Aorta (tissue), 5 donors: ENCODE results near the gene CAPG. TPM values are rescaled to one million over a fixed set of nuclear protein-coding genes. Genes with fewer than 3 reads are reported as not detected.

ENCODE experiments used
- ATAC-seq: fragments of 200-7000 bp; cut with Tn5 transposase; one replicate; pipeline ENCODE4 v1.9.1; 2022; ENCODE audit warnings: moderate library complexity; ENCODE audit not compliant: low FRiP score
- DNase-seq, 2 donors: peaks; one replicate each; pipeline ENCODE4 v3.0.0-alpha.2; 2020
- H3K27ac ChIP-seq, 2 donors: one replicate each; pipeline ENCODE4 v1.5.1; 2013; ENCODE audit warnings: low read length in 2 of 2, mild to moderate bottlenecking in 2 of 2, moderate library complexity in 2 of 2, control low read depth in 1 of 2, inconsistent platforms in 1 of 2, low read depth in 1 of 2
- H3K27me3 ChIP-seq, 2 donors: one replicate each; pipeline ENCODE4 v1.6.1; 2013; ENCODE audit warnings: control low read depth in 1 of 2, low read length in 1 of 2, mild to moderate bottlenecking in 1 of 2, moderate library complexity in 1 of 2; ENCODE audit not compliant: insufficient read depth in 2 of 2, control insufficient read depth in 1 of 2
- H3K36me3 ChIP-seq, 2 donors: one replicate each; pipeline ENCODE4 v1.6.1; 2013; ENCODE audit warnings: control low read depth in 1 of 2, low read length in 1 of 2, mild to moderate bottlenecking in 1 of 2; ENCODE audit not compliant: insufficient read depth in 2 of 2, control insufficient read depth in 1 of 2
- H3K4me1 ChIP-seq, 2 donors: one replicate each; pipeline ENCODE4 v1.6.1; 2013; ENCODE audit warnings: low read length in 2 of 2, control low read depth in 1 of 2, mild to moderate bottlenecking in 1 of 2, moderate library complexity in 1 of 2; ENCODE audit not compliant: insufficient read depth in 2 of 2, control insufficient read depth in 1 of 2
- H3K4me3 ChIP-seq, 2 donors: one replicate each; pipeline ENCODE4 v1.5.1; 2013; ENCODE audit warnings: low read length in 2 of 2, control low read depth in 1 of 2, mild to moderate bottlenecking in 1 of 2
- H3K9me3 ChIP-seq: one replicate; pipeline ENCODE4 v1.6.1; 2013; ENCODE audit warnings: mild to moderate bottlenecking, low read length; ENCODE audit not compliant: control insufficient read depth
- WGBS, 2 donors: extraction: QIAGEN DNeasy Blood & Tissue Kit; methylation state at CpG; one replicate each; pipeline ENCODE4 v1.1.7; 2013; 5-methylcytosine and 5-hydroxymethylcytosine counted together
- intact Hi-C, 2 donors: fragments of 100-400 bp; cut with DNase I; formaldehyde crosslinking; loops; one replicate each; pipeline versions ENCODE4 v1.14.2 to v1.15.0; 2022
- polyA plus RNA-seq, 2 donors: library from polyadenylated mRNA; stranded (reverse); fragments of 200-250 nt; gene quantifications; one replicate each; pipeline ENCODE4 v1.2.3, GENCODE V29; 2013
- total RNA-seq, 2 donors: library from RNA; stranded (reverse); fragmentation: NEBNext Ultra II Directional; extraction: Animal tissue kit (Norgen Biotek cat#: 25700); gene quantifications; one replicate each; pipeline ENCODE4 v1.2.1, GENCODE V29; 2021
- donor health status: healthy with polysubstance abuse.
- donor health status: Bipolar disorder and iron deficiency.
- donor health status: DM: no; HTN: no; CAD: no.
- donor health status: DM: no; HTN: no; CAD: no.
- donor health status: DM: yes; HTN: yes; CAD: no.

Gene CAPG
- total and polyA plus RNA-seq, 4 donors = 24.9 to 103 (median 72.8) TPM

DNA sequence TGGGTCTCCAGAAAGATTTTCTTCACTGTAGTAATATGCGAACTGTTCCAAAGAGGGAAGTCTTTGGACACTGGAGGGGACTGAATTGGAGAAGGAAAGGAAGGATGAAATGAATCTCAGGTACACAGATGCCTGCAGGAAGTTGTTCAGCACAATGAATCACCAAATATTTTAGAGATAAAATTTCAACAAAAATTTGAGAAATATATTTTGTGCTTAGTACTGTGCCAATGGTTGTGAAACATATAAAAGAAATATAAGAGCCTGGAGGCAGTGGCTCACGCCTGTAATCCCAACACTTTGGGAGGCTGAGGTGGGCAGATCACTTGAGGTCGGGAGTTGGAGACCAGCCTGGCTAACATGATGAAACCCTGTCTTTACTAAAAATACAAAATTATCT lies 52.4 kb downstream of the CAPG start:
- H3K9me3 ChIP-seq = no peaks in the 10 kb centered on the region
- H3K27me3 ChIP-seq = no peaks in the 10 kb centered on the region
- no peak for ATAC-seq
- peaks cover 0 to 2% of the 10 kb centered on the region in 2 donors for H3K4me1 ChIP-seq
- DNase-seq = no peak
- H3K36me3 ChIP-seq = no peaks in the 10 kb centered on the region
- intact Hi-C loops = no loop called here
- no peak overlapping the region for H3K4me3 ChIP-seq
- 83 to 87% methylated on average over 3 of the region's 3 CpGs for WGBS, 2 donors
- H3K27ac ChIP-seq = no peak overlapping the region

DNA sequence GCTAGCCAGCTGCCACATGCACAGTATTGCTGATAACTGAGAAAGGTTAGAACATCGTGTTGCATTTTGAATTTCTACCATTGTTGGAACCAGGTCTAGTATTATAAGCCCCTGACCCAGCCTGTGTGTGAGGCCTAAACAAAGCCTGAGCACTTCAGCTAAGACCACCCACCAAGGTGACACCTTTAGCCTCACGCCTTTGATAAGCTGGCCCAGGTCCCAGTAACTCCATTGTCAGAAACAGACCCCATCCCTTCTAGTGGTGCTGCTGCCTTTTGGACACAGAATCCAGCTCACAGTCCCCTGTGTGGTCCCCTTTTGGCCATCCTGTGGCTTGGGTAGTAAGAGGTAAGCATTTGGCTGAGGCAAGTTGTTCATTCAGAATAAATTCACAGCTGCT lies 54.0 kb downstream of the CAPG start:
- intact Hi-C loops = no loop called here
- H3K9me3 ChIP-seq = no peaks in the 10 kb centered on the region
- no peak overlapping the region for H3K27ac ChIP-seq
- peaks cover 0 to 2% of the 10 kb centered on the region in 2 donors for H3K4me1 ChIP-seq
- no peaks in the 10 kb centered on the region for H3K36me3 ChIP-seq
- ATAC-seq (no peak), DNase-seq (no peak)
- WGBS, 2 donors = 83 to 85% methylated on average over 2 of the region's 2 CpGs
- no peak overlapping the region for H3K4me3 ChIP-seq
- no peaks in the 10 kb centered on the region for H3K27me3 ChIP-seq

DNA sequence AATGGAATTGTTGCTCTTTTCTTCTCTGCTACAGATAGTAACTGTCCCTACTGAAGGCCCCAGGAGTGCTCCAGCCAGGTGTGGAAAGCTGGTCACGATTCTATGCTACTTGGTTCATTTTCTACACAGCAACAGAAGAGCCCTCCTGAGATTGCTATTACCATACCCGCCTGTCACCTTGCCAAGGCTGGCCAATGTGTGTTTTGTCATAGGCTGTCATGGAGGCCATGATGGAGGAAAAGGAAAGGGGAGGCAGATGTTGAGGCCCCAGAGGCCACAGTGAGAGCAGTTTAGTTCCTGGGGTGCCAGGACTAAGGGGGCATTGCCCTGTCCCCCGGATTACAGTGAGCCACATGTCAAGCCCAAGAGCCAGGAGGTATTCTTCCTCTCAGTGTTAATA lies 54.6 kb downstream of the CAPG start:
- ATAC-seq (no peak), DNase-seq (no peak)
- Histone ChIP-seq H3K27me3 (no peaks in the 10 kb centered on the region), H3K36me3 (no peaks in the 10 kb centered on the region), H3K4me1 (peaks cover 0 to 2% of the 10 kb centered on the region in 2 donors), H3K4me3 (peak overlapping the region in 1 of 2 donors; percentile 53), H3K27ac (no peak overlapping the region), H3K9me3 (no peaks in the 10 kb centered on the region)
- intact Hi-C loops = loop anchor here in 1 of 2 donors (2.0 kb wide), 1 partner anchor 27 kb away; no protein-coding TSS in a partner anchor
- 71 to 72% methylated on average over 3 of the region's 3 CpGs for WGBS, 2 donors

DNA sequence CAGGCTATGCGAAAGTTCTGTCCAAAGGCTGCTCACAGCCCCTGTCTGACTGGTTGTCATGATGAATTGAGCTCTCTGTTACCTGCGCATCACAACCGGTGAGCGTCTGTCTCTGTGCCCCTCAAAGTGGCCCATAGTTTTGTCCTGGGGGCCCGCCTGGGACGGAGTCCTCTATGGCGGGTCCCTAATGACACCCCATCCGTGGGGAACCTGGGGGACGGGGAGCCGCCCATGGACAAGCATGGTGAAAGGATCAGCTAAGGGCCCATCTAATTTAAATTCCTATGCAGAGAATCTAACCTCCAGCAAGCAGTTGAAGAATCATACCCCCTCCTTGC lies 55.1 kb downstream of the CAPG start:
- Histone ChIP-seq H3K9me3 (no peaks in the 10 kb centered on the region), H3K4me1 (peaks cover 0 to 2% of the 10 kb centered on the region in 2 donors), H3K4me3 (peak overlapping the region; percentile 53 to 55), H3K36me3 (no peaks in the 10 kb centered on the region), H3K27me3 (no peaks in the 10 kb centered on the region), H3K27ac (peak overlapping the region in 1 of 2 donors; percentile 0)
- 7 to 8% methylated on average over 10 of the region's 10 CpGs for WGBS, 2 donors
- intact Hi-C loops = loop anchor here in 1 of 2 donors (2.0 kb wide), 1 partner anchor 26 kb away; no protein-coding TSS in a partner anchor
- DNase-seq (no peak), ATAC-seq (no peak)

DNA sequence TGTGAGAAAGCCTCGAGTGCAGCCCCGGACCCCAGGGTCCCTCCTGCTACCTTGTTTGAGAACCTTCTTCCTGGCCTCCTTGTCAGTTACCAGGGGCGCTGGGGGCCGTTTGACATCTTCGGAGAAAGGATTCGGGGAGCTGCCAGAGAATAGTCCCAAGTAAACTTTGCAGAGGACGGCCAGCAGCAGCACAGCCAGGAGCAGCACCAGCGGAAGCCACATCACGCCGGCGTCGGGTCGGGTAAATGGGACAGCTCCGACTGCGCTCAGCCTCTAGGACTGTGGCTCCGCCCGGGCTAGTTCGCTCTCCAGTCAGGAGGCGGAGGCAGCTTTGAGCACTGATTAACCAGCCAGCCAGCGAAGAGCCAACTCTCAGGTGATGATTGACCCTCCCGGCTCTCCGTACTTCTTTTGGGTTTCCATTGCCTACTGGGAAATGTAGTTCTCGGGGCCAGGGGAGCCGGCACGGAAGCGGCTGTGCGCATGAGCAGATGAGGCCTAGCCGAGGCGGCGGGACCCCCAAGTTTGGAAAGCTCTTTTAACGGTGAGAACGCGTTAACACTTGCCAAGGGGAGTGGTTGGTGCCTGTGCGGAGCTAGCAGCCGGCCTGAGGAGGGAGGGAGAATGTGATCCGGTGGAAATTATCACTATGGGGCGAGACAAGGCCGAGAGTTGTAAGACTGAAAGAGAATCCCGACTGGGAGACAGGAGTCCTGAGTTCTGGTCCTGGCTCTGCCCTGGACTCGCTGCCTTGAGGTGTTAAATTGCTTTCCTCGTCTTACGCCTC lies 55.7 kb downstream of the CAPG start, which contains the start of the genes ELMOD3 and RETSAT:
Gene ELMOD3 (plus strand): TSS at position 484 of the 787 bp plus-strand sequence. CDS start 2,430 bp downstream, outside the sequence.
Gene RETSAT (minus strand): TSS at position 243 of the 787 bp plus-strand sequence. CDS start 21 bp downstream, at position 222.
- intact Hi-C loops = loop anchor here in 1 of 2 donors (2.0 kb wide), 1 partner anchor 26 kb away; no protein-coding TSS in a partner anchor
- peak within 1 kb of the TSS; percentile 66 to 75 for H3K4me3 ChIP-seq
- DNase-seq = peak; percentile 97 to 98
- peak; percentile 99 for ATAC-seq
- peaks cover 0 to 2% of the 10 kb centered on the region in 2 donors for H3K4me1 ChIP-seq
- H3K27me3 ChIP-seq = no peaks in the 10 kb centered on the region
- no peaks in the 10 kb centered on the region for H3K36me3 ChIP-seq
- peak within 1 kb of the TSS in 1 of 2 donors; percentile 9 for H3K27ac ChIP-seq
- no peaks in the 10 kb centered on the region for H3K9me3 ChIP-seq
- WGBS, 2 donors = 0% methylated on average over 42 of the region's 42 CpGs

DNA sequence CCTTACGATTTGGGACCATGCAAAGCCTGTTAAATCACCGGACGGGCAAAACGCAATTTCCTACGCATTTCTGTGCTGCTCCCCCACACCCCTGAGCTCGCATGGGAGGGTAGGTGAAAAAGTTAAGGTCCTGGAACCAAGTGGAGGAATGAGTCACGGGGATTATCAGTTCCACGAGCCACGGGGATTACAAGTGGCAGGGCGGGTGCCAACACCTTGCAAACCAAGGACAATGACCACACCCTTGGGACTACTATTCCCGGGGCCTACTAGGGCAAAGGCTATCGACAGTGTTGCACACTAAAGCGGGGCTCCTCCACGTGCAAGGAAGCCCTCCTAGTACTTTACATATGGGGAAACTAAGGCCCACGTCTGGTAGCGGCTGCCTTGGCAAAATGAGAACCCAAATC lies 56.3 kb downstream of the CAPG start:
- peaks cover 0 to 2% of the 10 kb centered on the region in 2 donors for H3K4me1 ChIP-seq
- peak; percentile 16 for ATAC-seq

DNA sequence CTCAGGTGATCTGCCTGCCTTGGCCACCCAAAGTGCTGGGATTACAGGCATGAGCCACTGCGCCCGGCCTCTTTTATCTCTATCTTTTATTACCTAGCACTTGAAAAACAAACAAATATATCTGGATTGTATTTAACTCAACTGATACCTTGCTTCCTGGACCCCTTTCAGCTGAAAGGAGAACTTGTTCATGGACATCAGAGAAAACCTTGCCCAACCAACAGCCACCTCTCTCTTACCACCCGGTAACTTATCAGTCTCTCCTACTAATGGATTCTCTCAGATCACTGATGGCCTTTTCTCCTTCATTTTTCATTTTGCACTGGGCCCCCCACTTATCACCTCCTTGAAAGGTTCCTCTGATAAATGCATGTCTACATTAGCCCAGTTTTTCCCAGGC lies 62.6 kb downstream of the CAPG start:
- intact Hi-C loops = no loop called here
- Histone ChIP-seq H3K4me3 (no peak overlapping the region), H3K27ac (no peak overlapping the region), H3K36me3 (peaks cover 0 to 2% of the 10 kb centered on the region in 2 donors), H3K27me3 (no peaks in the 10 kb centered on the region), H3K4me1 (no peaks in the 10 kb centered on the region), H3K9me3 (no peaks in the 10 kb centered on the region)
- 80 to 84% methylated on average over 3 of the region's 3 CpGs for WGBS, 2 donors
- no peak for ATAC-seq
- no peak for DNase-seq

More for the DNA sequence above, 56.3 kb downstream of the CAPG start:
- intact Hi-C loops = loop anchor here in 1 of 2 donors (2.0 kb wide), 1 partner anchor 25 kb away; no protein-coding TSS in a partner anchor
- Histone ChIP-seq H3K9me3 (no peaks in the 10 kb centered on the region), H3K4me3 (peak overlapping the region; percentile 66 to 75), H3K36me3 (no peaks in the 10 kb centered on the region), H3K27ac (peak overlapping the region in 1 of 2 donors; percentile 9), H3K27me3 (no peaks in the 10 kb centered on the region)
- 11 to 12% methylated on average over 16 of the region's 16 CpGs for WGBS, 2 donors
- DNase-seq = no peak
